ENCODE data around the gene ARHGEF4.

Gene ARHGEF4

GRCh38 chr2:130819608-130820278 is 17.0 kb upstream of the ARHGEF4 start:
- DNase-seq (ENCODE audit: low spot score) = no peak

- DNase-seq (ENCODE audit: low spot score) = no peak
Observed at GRCh38 chr2:130820279-130820861, 16.3 kb upstream of the ARHGEF4 start.

- no peak for DNase-seq (ENCODE audit: low spot score)
Observed at GRCh38 chr2:130821867-130822266, 14.8 kb upstream of the ARHGEF4 start.

- no peak for DNase-seq (ENCODE audit: low spot score)
Observed at GRCh38 chr2:130822766-130823165, 13.9 kb upstream of the ARHGEF4 start.

GRCh38 chr2:130823171-130823885 is 13.4 kb upstream of the ARHGEF4 start:
- DNase-seq (ENCODE audit: low spot score) = no peak

GRCh38 chr2:130823886-130824491 is 12.7 kb upstream of the ARHGEF4 start:
- DNase-seq (ENCODE audit: low spot score) = no peak

- peak; percentile 93 for DNase-seq (ENCODE audit: low spot score)
Observed at GRCh38 chr2:130824492-130825061, 12.1 kb upstream of the ARHGEF4 start.

- DNase-seq (ENCODE audit: low spot score) = no peak
Observed at GRCh38 chr2:130825231-130825965, 11.3 kb upstream of the ARHGEF4 start.

GRCh38 chr2:130825966-130826253 is 10.8 kb upstream of the ARHGEF4 start:
- DNase-seq (ENCODE audit: low spot score) = no peak

- DNase-seq (ENCODE audit: low spot score) = no peak
Observed at GRCh38 chr2:130826419-130826818, 10.3 kb upstream of the ARHGEF4 start.

- no peak for DNase-seq (ENCODE audit: low spot score)
Observed at GRCh38 chr2:130826821-130827501, 9.8 kb upstream of the ARHGEF4 start.

GRCh38 chr2:130827502-130828251 is 9.0 kb upstream of the ARHGEF4 start:
- DNase-seq (ENCODE audit: low spot score) = no peak

GRCh38 chr2:130828461-130828860 is 8.3 kb upstream of the ARHGEF4 start:
- no peak for DNase-seq (ENCODE audit: low spot score)

GRCh38 chr2:130829015-130829414 is 7.7 kb upstream of the ARHGEF4 start:
- DNase-seq (ENCODE audit: low spot score) = no peak

- no peak for DNase-seq (ENCODE audit: low spot score)
Observed at GRCh38 chr2:130830538-130830937, 6.2 kb upstream of the ARHGEF4 start.

- no peak for DNase-seq (ENCODE audit: low spot score)
Observed at GRCh38 chr2:130831356-130831755, 5.4 kb upstream of the ARHGEF4 start.

GRCh38 chr2:130832296-130832940 is 4.3 kb upstream of the ARHGEF4 start:
- no peak for DNase-seq (ENCODE audit: low spot score)

GRCh38 chr2:130834091-130834930 is 2.4 kb upstream of the ARHGEF4 start:
- DNase-seq (ENCODE audit: low spot score) = peak; percentile 19

Measured in kidney capillary endothelial cell (primary cell).